HepG2 (cell line): ENCODE results near the gene DNMT3B. TPM values are rescaled to one million over a fixed set of nuclear protein-coding genes. Genes with fewer than 3 reads are reported as not detected.
A peak's percentile ranks its signal among the peaks of the same experiment; 100 is the strongest.

Experiments used
- FOXK2 ChIP-seq: fragments of 450-650 bp; IDR thresholded peaks from 2 replicates; pipeline ENCODE4 v1.6.1; 2016
- FOXO1 ChIP-seq: sonication (generic); formaldehyde crosslinking; IDR thresholded peaks from 2 replicates; pipeline ENCODE4 v1.4.0; 2020; ENCODE audit warnings: missing genetic modification reagents
- KLF12 ChIP-seq: sonication (generic); formaldehyde crosslinking; IDR thresholded peaks from 2 replicates; pipeline ENCODE4 v1.4.0; 2020; ENCODE audit warnings: missing genetic modification reagents, borderline replicate concordance
- MIXL1 ChIP-seq: IDR thresholded peaks from 2 replicates; pipeline ENCODE4 v1.6.1; 2016
- NFYB ChIP-seq: sonication (generic); formaldehyde crosslinking; IDR thresholded peaks from 2 replicates; pipeline ENCODE4 v1.4.0; 2020; ENCODE audit warnings: missing genetic modification reagents
- NKX3-1 ChIP-seq: sonication (generic); formaldehyde crosslinking; IDR thresholded peaks from 2 replicates; pipeline ENCODE4 v1.5.0; 2020; ENCODE audit warnings: missing genetic modification reagents
- NR2F2 ChIP-seq: IDR thresholded peaks from 2 replicates; pipeline ENCODE4 v1.6.1; 2012; ENCODE audit warnings: low read depth, inconsistent platforms, borderline replicate concordance
- PCBP2 ChIP-seq: fragments of 200-400 bp; formaldehyde crosslinking; optimal IDR thresholded peaks from 2 replicates; pipeline ENCODE3; 2018; ENCODE audit warnings: low read length, low read depth; ENCODE audit not compliant: poor library complexity, severe bottlenecking
- RERE ChIP-seq: IDR thresholded peaks from 2 replicates; pipeline ENCODE4 v1.6.1; 2016; ENCODE audit warnings: low read depth, missing genetic modification reagents, missing compliant biosample characterization
- SOX5 ChIP-seq: IDR thresholded peaks from 2 replicates; pipeline ENCODE4 v1.6.1; 2016; ENCODE audit warnings: borderline replicate concordance
- SOX6 ChIP-seq, 2 experiments: fragments of 450-650 bp in 1 of 2; sonication (generic) in 1 of 2; formaldehyde crosslinking in 1 of 2; IDR thresholded peaks; 2 replicates each; pipeline versions ENCODE4 v1.4.0 to v1.6.1; 2017 to 2020; ENCODE audit warnings: antibody characterized with exemption in 1 of 2, mild to moderate bottlenecking in 1 of 2, missing genetic modification reagents in 1 of 2
- SP2 ChIP-seq: sonication (generic); formaldehyde crosslinking; IDR thresholded peaks from 2 replicates; pipeline ENCODE4 v1.5.1; 2020; ENCODE audit warnings: mild to moderate bottlenecking, missing genetic modification reagents
- SP4 ChIP-seq: sonication (generic); formaldehyde crosslinking; IDR thresholded peaks from 2 replicates; pipeline ENCODE4 v1.8.1; 2023; ENCODE audit warnings: mild to moderate bottlenecking, missing genetic modification reagents
- TRIM22 ChIP-seq: fragments of 450-650 bp; IDR thresholded peaks from 2 replicates; pipeline ENCODE4 v1.6.1; 2017
- ZFAT ChIP-seq: sonication (generic); formaldehyde crosslinking; conservative IDR thresholded peaks from 2 replicates; pipeline ENCODE4 v1.8.1; 2023; ENCODE audit warnings: missing genetic modification reagents, inconsistent platforms
- ZFP91 ChIP-seq: sonication (generic); formaldehyde crosslinking; IDR thresholded peaks from 2 replicates; pipeline ENCODE4 v1.9.0; 2022; ENCODE audit warnings: missing genetic modification reagents, mild to moderate bottlenecking, borderline replicate concordance
- ZKSCAN5 ChIP-seq: sonication (generic); formaldehyde crosslinking; IDR thresholded peaks from 2 replicates; pipeline ENCODE4 v1.5.1; 2020; ENCODE audit warnings: mild to moderate bottlenecking, missing genetic modification reagents
- ZNF44 ChIP-seq: sonication (generic); formaldehyde crosslinking; IDR thresholded peaks from 2 replicates; pipeline ENCODE4 v1.5.1; 2020; ENCODE audit warnings: mild to moderate bottlenecking, missing genetic modification reagents
- ZNF639 ChIP-seq: conservative IDR thresholded peaks from 2 replicates; pipeline ENCODE4 v1.6.1; 2018; ENCODE audit warnings: missing genetic modification reagents
- ZNF703 ChIP-seq: sonication (generic); formaldehyde crosslinking; IDR thresholded peaks from 2 replicates; pipeline ENCODE4 v1.5.1; 2020; ENCODE audit warnings: missing genetic modification reagents, mild to moderate bottlenecking, moderate library complexity, borderline replicate concordance
- ZSCAN21 ChIP-seq: sonication (generic); formaldehyde crosslinking; IDR thresholded peaks from 2 replicates; pipeline ENCODE4 v1.8.0; 2022; ENCODE audit warnings: mild to moderate bottlenecking, missing genetic modification reagents, moderate library complexity, borderline replicate concordance
- polyA plus RNA-seq, 8 experiments: library from polyadenylated mRNA; depleted of rRNA in 3 of 8; stranded (reverse) in 7 of 8; unstranded in 1 of 8; fragments of >200 nt; fragmentation: Illumina TruSeq in 4 of 8; extraction: Trizol in 4 of 8; gene quantifications; 2 replicates each; pipeline versions ENCODE4 v1.2.1 to v1.2.3, GENCODE V29; 2011 to 2016; ENCODE audit warnings: low read depth in 4 of 8, missing spikeins in 1 of 8, mixed read lengths in 1 of 8; ENCODE audit not compliant: insufficient read depth in 1 of 8
- total RNA-seq, 5 experiments: library from RNA; depleted of rRNA; stranded (reverse); fragments of >200 nt; fragmentation: Illumina TruSeq; extraction: Trizol; gene quantifications; 2 replicates each; pipeline ENCODE4 v1.2.3, GENCODE V29; 2016; ENCODE audit warnings: low read depth in 1 of 5

DNMT3B gene
- total and polyA plus RNA-seq, 2 of the 13 experiments (the other 11 are each of a cell fraction or from before 2014, with no cell fraction given), result 3.8 to 13.9 TPM

- no peak for TF ChIP-seq RERE
- TF ChIP-seq ZKSCAN5 (CRISPR knock-in tag), result peak; percentile 82
- TF ChIP-seq ZNF44 (CRISPR knock-in tag), result no peak
- no peak for TF ChIP-seq SOX6 (IDR thresholded peaks at IDR 0.05)
- peak; percentile 39; the same call in 1 of the 2 replicates for TF ChIP-seq SOX6 (CRISPR knock-in tag; IDR thresholded peaks at IDR 0.05)
- no peak for TF ChIP-seq ZSCAN21 (CRISPR knock-in tag)
- TF ChIP-seq KLF12, result no peak
- no peak for TF ChIP-seq NR2F2
- no peak for TF ChIP-seq SP4 (CRISPR knock-in tag)
- TF ChIP-seq NKX3-1 (CRISPR knock-in tag), result no peak
- no peak for TF ChIP-seq ZNF639 (CRISPR knock-in tag)
- no peak for TF ChIP-seq SP2 (CRISPR knock-in tag)
- TF ChIP-seq FOXO1, result no peak
- TF ChIP-seq TRIM22, result no peak
- TF ChIP-seq MIXL1 (CRISPR knock-in tag), result peak; percentile 44; the same call in 1 of the 2 replicates
- no peak for TF ChIP-seq FOXK2
- 0 out of 2 replicates have a peak, but pooled peaks have one; percentile 17 for TF ChIP-seq ZFP91 (CRISPR knock-in tag)
- 0 out of 2 replicates have a peak, but pooled peaks have one; percentile 15 for TF ChIP-seq NFYB (CRISPR knock-in tag)
- TF ChIP-seq SOX5 (CRISPR knock-in tag), result 0 out of 2 replicates have a peak, but pooled peaks have one; percentile 22
- no peak for TF ChIP-seq ZNF703 (CRISPR knock-in tag)
- TF ChIP-seq ZFAT, result no peak
- TF ChIP-seq PCBP2, result no peak
These were observed 15.2 kb downstream of the DNMT3B start (continued) for GRCh38 chr20:32777177-32777956.
